Pulmonary artery endothelial cell (primary cell): ENCODE data around the gene MCC. TPM values are rescaled to one million over a fixed set of nuclear protein-coding genes. Genes with fewer than 3 reads are reported as not detected.
A peak's percentile ranks its signal among the peaks of the same experiment; 100 is the strongest.

Experiments
- DNase-seq: peaks from one replicate; pipeline ENCODE4 v3.0.0-alpha.2; 2011; ENCODE audit warnings: low read depth, low spot score
- total RNA-seq: library from RNA; depleted of rRNA; stranded (reverse); fragments of >200 nt; gene quantifications from 2 replicates; pipeline ENCODE4 v1.2.3, GENCODE V29; 2014

MCC gene
- total RNA-seq, 1 donor from 2014 or later, result 44.7 TPM

DNA sequence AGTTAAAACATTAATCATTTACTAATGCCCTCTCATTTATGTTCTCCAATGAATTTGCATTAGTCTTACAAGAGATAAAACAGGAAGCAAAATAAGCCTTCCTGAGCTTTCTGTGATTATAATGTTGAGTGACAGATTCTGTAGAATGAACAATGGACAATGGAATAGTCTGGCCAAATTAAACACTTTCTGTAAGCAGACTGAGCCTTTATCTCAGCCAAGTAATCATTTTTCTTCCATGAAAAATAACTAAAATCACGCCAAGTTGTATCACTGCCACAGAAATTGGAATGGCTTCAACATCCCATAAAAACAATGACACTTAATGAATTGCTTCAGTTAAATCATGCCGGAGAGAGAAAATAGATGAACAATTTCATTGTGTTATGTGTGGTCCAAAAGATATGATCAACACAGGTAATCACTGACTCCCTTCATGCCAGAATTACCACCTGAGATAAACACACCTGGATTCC lies 116.5 kb downstream of the MCC start:
- DNase-seq, result peak; percentile 55

DNA sequence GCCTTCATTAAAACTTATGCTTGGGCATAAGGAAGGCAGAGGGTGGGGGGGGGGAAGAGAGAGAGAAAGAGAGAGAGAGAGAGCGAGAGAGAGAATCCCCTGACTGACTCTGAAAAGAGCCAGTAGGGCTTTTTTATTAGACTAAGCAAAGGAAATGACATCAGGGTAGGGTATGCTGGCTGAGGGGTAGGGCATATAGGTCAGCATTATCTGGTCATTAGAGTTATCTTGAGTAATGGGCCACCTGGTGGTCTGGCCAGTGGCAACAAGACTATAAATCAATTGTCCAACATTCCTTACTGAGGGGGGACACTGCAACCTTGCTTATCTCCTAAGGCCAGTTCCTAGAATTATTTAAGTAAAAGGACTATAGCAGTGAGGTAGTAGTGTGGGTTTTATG lies 120.7 kb downstream of the MCC start:
- DNase-seq, result no peak

DNA sequence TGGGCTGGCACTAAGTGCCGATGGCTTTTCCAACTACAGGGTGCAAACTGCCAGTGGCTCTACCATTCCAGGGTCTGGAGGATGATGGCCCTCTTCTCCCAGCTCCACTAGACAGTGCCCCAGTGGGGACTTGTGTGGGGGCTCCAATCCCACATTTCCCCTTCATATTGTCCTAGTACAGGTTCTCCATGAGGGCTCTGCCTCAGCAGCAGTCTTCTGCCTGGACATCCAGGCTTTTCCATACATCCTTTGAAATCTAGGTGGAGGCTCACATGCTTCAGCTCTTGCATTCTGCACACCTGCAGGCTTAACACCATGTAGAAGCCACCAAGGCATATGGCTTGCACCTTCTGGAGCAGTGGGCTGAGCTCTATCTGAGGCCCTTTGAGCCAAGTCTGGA lies 123.8 kb downstream of the MCC start:
- DNase-seq, result no peak

DNA sequence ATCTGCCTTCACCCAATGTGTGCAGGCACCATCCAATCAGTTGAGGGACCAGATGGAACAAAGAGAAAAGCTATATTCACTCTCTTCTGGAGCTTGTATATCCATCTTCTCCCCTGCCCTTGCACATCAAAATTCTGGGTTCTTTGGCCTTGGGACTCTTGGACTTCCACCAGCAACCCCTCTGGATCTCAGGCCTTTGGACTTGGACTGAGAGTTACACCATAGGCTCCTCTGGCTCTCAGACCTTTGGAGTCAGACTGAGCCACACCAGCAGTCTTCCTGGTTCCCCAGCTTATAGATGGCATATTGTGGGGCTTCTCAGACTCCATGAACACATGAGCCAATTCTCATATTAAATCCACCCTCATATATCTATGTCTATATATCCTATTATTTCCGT lies 126.6 kb downstream of the MCC start:
- DNase-seq, result no peak

DNA sequence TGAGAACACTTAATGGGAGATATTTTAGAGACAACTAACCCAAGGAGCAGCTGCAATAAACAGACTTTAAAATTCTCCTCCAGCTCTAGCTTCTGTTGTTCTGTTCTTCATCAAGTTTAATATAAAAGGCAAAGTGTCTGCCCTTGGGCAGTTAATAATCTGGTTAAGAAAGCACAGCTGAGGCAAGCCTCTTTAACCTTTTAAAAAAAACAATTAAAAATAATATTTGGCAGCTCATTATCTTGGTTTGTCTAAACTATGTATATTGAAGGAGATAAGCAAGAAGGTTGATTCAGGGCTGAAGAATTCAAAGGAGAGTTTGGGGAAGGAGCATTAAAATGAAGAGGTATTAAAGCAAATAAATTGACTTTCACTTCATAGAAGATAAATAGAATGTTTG lies 128.8 kb downstream of the MCC start:
- DNase-seq, result no peak

DNA sequence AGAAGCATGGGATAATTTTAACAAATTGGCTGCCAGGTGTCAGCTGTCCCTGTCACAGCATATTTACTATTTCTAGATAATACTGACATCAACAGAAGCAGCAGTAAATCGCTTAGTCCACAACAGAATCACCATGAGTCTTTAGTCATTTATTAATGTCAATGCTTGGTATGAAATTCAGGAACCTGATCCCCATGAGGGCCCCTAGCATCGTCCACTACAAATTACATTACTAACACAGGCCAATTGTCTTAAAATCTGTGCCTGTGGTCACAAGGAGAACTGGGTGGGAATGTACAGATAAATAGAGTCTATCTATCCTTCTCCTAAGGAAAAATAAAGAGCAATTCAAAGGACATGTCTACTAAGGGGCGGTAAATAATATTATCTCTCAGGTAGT lies 129.6 kb downstream of the MCC start:
- DNase-seq, result no peak

DNA sequence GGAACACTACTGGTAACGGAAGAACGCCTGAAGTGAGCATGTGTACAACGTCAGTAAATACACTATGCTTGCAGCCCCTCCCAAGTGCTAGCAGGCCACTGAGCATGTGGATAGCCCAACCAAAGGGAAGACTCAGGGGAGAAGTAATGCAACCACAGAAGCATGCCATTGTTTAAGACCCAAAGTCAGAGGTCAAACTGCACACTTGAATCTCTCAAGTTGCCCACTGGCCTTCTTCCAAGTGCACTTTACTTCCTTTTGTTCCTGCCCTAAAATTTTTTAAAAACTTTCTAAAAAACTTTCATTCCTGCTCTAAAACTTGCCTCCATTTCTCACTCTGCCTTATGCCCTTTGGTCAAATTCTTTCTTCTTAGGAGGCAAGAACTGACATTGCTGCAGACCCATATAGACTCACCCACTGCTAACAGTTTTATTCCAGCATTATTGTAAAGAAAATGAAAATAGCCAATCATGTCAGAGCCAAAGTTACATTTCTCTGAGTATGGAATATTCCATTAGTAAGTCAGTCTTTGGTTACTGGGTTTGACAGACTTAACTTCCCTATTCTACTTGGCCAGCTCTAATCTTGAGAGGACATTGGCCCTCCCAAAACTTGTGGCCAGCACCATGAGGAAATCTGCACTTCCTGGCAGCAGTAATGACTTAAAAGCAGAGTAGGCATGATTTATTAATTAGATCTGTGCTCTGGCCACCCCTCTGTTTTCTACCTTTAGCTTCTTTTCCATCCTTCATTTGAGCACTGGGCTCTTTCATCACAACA lies 130.4 kb downstream of the MCC start:
- peak; percentile 52 for DNase-seq

DNA sequence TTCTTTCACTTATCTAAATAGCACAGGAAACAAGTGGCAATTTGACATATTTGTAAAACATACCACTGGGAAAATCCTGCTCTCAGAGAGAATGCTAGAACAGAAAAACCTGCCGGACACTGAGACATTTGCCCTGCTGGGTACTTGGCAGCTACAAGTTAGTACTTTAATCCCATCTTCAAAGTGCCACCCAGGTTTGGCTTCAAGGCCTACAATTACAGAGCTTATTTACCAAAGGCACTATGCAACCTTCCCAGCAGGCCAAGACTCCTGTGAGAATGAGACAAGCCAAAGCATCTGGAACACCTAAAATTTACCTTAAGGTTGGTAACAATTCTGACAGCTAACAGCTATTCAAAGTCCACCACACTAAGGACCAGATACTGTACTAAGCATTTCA lies 131.8 kb downstream of the MCC start:
- DNase-seq, result no peak

DNA sequence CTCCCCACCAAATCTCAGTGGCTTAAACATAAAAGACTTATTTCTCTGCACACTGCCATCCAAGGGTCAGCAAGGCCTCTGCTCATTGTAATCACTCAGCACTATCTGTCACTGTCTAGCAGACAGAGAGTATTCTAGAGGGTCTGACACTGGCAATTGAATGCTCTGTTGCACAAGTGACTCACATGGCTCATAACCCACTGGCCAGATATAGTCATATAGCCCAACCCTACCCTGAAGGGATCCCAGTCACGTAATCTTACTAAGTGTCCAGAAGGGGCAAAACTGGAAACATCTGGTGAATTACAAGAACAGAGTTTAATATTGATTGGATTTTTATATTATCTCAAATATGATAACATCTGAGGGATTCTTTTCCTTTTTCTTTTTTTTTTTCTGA lies 134.2 kb downstream of the MCC start:
- DNase-seq, result no peak

DNA sequence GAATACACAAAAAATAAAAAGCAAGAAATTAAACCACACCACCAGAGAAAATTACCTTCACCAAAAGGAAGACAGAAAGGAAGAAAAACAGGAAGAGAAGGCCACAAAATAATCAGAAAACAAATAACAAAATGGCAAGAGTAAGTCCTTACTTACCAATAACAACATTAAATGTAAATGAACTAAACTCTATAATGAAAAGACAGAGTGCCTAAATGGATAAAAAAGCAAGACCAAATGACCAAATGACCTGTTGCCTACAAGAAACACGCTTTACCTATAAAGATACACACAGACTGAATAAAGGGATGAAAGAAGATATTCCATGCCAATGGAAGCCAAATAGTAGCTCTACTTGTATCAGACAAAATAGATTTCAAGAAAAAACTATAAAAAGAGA lies 140.7 kb downstream of the MCC start:
- no peak for DNase-seq

DNA sequence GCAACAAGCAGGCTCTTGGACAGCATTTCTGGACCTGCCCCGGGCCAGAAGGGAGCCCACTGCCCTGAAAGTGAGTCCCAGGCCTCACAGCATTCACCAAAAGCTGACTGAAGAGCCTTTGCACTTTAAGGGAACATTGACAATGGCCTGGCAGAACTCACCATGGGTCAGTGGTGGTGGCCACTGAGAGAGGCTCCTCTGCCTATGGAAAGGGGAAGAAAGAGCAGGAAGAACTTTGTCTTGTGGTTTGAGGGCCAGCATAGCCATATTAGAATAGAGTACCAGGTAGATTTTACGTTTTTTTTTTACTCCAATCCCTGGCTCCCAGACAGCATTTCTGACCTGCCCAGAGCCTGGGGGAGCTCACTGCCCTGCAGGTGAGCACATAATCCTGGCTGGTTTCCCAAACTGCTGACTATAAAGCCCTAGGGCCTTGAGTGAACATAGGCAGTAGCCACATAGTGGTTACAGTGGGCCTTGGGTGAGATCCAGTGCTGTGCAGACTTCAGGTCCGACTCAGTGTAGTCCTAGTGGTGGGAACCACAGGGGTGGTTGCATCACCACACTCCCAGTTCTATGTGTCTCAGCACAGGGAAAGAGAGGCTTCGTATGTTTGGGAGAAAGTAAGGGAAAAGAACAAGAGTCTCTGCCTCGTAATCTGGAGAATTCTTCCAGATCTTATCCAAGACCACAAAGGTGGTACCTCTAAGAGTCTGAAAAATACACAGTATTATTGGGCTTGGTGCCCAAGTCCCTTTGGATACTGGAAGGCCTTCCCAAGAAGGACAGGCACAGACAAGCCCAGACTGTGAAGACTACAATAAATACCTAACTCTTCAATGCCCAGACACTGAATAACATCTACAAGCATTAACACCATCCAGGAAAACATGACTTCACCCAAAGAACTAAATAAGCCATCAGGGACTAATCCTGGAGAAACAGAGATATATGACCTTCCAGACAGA lies 143.0 kb downstream of the MCC start:
- DNase-seq, result no peak

DNA sequence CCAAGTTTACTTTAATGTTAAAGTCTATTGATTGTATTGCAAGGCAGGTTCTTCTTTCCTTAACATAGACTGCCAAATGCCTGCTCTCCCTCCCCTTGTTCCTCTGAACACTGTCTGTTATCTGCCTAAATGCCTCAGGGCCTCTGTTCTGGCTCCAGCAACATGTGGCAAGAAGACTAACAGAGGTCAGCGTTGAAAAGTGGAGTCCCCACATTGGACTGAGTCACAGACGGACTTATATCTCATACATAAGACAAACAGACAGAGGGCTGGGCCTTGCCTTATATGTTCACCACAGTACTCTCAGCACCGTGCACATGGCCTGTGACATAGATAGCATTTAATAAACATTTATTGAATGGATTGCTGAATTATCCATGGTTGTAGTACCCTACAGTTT lies 144.9 kb downstream of the MCC start:
- DNase-seq, result no peak

DNA sequence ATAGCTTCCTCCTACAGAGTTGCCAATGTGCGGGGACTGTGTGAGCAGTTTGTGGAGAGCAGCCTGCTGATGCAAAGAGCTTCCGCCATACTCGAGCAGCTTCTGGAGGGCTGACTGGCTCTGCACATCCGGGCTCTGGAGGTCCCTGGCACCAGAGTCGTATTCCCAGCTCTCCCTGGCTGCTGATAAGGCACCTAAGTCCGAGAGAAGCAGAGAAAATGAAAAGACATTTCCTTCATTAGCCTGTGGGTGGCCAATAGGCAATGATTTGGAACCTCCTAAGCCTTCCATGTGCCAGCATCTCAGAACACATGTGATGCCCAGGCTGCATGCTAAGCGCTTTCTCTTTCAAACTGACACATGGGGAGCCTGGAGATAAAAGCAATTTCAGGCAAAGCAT lies 147.7 kb downstream of the MCC start:
- DNase-seq, result no peak

DNA sequence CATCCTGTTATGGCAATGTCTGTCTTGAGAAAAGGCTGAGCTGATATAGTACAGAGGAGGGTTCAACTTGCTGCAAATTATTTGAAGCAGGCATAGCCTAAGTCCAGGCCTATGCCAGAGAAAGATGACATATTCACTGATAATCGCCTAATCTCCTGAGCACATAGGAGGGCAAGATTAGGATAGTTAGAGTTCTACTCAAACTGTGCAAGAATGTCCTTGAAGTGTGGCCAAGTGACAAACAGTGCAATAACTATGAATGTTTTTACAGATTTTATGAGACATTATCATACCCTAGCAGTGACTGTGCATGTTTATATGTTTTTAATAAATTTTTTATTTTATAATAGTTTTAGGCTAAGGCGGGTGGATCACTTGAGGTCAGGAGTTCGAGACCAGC lies 149.6 kb downstream of the MCC start:
- no peak for DNase-seq

DNA sequence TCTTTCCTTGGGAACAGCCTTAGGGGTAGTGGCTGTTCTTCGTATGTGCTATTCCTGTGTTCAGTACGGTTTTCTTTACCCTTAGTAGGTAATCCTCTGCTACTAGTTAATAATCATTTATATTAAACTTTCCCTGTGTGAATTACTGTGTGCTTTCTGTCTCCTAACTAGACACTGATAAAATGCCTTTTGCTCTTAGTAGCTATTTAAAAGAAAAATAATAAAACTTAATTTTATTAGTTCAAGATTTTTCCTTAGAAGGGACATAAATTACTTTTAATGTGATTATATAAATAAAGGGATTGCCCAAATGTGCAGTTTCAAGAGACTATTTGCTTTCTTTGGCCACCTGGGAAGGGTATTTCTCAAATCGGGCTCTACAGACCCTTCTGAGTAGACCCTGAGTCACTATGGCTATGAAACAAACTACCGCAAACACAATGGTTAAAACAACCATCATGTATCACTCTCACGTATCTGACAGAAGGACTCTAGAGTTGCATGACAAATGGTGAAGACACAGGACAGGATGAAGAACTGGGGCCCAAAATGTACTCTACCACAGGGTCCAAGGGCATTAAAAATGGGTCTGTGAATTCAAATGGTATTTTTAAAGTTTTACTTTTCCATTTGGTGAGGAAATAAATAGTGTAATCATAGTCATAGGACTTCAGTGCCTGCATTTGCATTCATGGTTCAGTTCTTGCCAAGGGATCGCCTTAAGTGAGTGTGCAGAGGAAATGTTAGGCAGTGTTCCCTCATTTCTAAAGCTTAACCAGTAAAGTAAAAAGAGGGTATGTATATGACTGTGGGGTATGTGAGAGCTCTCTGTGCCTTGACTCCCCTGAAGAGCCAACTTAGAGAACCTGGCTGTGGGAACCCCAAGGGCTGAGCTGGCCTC lies 150.5 kb downstream of the MCC start:
- DNase-seq, result no peak

DNA sequence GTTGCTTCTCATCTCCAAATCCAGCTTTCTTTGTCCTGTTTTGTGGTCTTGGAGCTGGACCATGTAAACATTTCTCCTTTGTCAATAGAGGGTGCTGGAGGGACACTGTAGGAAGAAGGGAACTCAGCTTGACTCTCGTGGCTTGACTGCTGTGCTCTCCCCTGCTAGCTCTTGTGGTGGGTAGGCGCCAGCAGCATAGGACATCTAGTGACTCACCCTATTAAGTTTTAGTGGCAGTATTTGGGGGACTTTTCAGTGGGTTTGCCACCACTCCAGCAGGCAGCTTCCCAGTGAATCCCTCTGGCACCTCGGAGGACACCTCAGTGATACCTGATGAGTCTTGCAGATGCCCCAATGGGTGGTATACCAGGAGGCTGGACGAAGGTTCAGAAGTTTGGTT lies 151.3 kb downstream of the MCC start:
- peak; percentile 68 for DNase-seq

DNA sequence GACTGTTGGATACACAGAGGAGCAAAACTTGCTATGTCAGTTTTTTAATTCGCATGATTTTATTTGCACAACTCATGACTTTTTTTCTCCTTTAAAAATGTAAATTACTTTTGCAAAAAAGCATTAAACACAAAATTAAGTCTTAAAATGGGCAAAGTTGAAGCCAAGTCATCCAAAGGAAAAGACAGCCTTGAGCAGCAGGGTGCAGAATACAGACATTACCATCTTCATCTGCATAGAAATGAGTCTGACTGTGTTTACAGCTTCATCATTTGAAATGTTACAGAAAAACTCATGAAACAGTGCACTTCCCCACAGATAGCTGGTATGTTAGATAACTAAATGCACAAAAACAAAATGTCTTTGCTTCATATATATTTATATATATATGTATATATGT lies 154.8 kb downstream of the MCC start:
- DNase-seq, result no peak

DNA sequence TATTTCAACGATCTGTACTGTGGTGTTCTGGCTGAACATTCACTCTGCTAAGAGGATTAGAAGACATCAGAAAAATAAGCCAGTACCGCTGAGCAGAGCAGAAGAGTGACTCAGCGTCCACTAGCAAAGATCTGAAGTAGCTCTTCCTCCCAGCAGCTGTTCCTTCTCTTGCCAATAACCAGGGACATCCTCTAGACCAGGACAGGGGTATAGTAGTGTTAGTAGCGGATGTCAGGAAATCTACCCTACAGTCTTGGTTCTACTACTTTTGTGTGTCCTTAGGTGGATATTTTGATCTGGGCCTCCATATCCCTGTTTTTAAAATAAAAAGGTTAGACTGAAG lies 157.1 kb downstream of the MCC start:
- no peak for DNase-seq

DNA sequence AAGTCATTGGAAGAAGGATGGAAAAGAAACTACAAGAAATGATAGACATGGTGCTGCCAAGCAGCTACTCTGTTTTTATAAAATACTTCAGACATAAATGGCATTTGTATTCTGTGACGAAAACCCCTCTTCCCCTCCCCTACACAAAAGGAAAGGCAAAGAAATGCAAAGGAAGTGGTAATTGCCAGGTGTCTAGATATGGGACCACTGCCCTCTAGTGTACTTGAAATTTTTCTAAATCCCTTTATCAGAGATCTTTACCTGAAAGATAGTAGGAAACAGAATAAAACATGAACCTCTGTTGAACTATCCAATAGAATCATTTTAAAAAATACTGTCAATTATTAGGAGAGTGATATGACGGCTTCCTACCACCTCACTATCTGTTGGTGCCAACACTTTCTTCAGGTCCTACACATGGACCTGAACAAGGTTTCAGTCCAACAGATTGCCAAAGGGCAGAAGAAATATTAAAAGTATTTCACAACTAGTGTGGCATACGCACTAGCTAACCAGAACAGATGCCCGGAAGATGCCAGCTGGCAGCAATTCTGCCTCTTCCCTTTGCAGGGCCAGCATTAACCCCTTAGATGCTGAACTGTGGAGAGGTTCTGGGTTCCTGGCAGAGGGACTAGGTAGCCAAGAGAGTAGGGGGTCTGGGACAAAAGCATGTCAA lies 157.6 kb downstream of the MCC start:
- DNase-seq, result no peak

DNA sequence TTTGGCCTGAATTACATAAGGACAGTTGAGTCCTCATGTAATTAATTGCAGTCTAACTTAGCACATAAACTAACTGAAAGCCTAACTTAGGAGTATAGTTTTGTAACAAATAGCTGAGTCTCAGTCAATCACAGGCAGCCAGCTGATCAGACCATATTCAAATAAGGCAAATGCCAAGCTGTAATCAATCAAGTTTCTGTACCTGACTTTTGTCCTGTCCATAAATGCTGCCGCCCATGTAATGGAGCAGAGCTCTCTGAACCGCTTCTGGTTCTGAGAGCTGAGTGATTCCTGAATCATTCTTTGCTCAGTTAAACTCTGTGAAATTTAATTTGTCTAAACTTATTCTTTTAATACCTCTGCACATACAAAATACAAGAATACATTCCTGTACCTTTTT lies 158.3 kb downstream of the MCC start:
- DNase-seq, result no peak

DNA sequence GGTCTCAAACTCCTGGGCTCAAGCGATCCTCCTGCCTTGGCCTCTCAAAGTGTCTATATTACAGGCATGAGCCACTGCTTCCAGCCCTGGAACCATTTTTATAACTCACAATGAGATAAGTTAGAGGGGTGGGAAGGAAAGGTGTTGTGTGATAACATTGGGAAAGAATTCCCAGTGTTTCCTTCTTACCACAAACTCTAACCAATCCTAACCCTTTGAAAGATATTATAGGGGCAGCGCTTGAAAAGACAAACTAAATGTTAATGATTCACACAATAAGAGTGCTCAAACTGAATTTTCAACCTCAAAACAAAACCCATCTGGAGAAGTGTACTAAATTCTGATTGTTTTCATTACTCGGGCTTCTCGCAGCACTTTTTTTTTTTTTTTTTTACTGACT lies 163.2 kb downstream of the MCC start:
- no peak for DNase-seq
